IMR-90 (cell line): ENCODE data around the gene BRINP3. TPM values are rescaled to one million over a fixed set of nuclear protein-coding genes. Genes with fewer than 3 reads are reported as not detected.

ENCODE experiments used
- ATAC-seq: fragments of 200-7000 bp; cut with Tn5 transposase; 2 replicates; pipeline ENCODE4 v1.9.1; 2020; ENCODE audit warnings: low read depth, mild to moderate bottlenecking, moderate library complexity
- BruUV-seq: library from RNA; stranded (reverse); fragments of 400-500 nt; replicated peaks from 2 replicates; lab custom pipeline; 2021; lab: Mats Ljungman, UMichigan
- CTCF ChIA-PET: fragments of 300-600 bp; formaldehyde crosslinking; extraction: SDS; loops from one replicate; lab custom pipeline; 2021; ENCODE audit warnings: antibody characterized with exemption; lab: Yijun Ruan, JAX
- POLR2A ChIA-PET: fragments of 300-600 bp; sonication (Branson Sonifier 250); formaldehyde crosslinking; loops from one replicate; lab custom pipeline; 2022; ENCODE audit warnings: antibody characterized with exemption; ENCODE audit not compliant: unreplicated experiment; lab: Charles Lee
- DNase-seq: peaks from one replicate; pipeline ENCODE4 v3.0.0; 2013
- H2AFZ ChIP-seq: replicated peaks from 2 replicates; pipeline ENCODE3; 2013; ENCODE audit warnings: low read length, mild to moderate bottlenecking; ENCODE audit not compliant: poor library complexity
- H2AK5ac ChIP-seq: 2 replicates; pipeline ENCODE4 v1.6.1; 2013; ENCODE audit warnings: low read depth, low read length, inconsistent platforms
- H2AK9ac ChIP-seq: replicated peaks from 2 replicates; pipeline ENCODE3; 2013; ENCODE audit warnings: mild to moderate bottlenecking, low read depth, low read length, moderate library complexity; ENCODE audit not compliant: poor library complexity
- H2BK120ac ChIP-seq: 2 replicates; pipeline ENCODE4 v1.6.1; 2013; ENCODE audit warnings: low read depth, low read length, inconsistent platforms
- H2BK15ac ChIP-seq: 3 replicates; pipeline ENCODE4 v1.6.1; 2013; ENCODE audit warnings: low read depth, low read length, inconsistent platforms
- H2BK20ac ChIP-seq: 2 replicates; pipeline ENCODE4 v1.6.1; 2013; ENCODE audit warnings: low read depth, mild to moderate bottlenecking, inconsistent platforms, low read length, moderate library complexity
- H2BK5ac ChIP-seq: 2 replicates; pipeline ENCODE4 v1.6.1; 2013; ENCODE audit warnings: mild to moderate bottlenecking, low read depth, low read length, inconsistent platforms; ENCODE audit not compliant: poor library complexity, severe bottlenecking
- H3K14ac ChIP-seq: replicated peaks from 2 replicates; pipeline ENCODE4 v1.6.1; 2013; ENCODE audit warnings: low read depth, low read length, inconsistent platforms
- H3K18ac ChIP-seq: 2 replicates; pipeline ENCODE4 v1.6.1; 2013; ENCODE audit warnings: low read depth, low read length, control low read depth
- H3K23ac ChIP-seq: 2 replicates; pipeline ENCODE4 v1.6.1; 2013; ENCODE audit warnings: low read depth, low read length, inconsistent platforms
- H3K27ac ChIP-seq: 2 replicates; pipeline ENCODE4 v1.5.1; 2013; ENCODE audit warnings: mild to moderate bottlenecking, control low read depth, low read length; ENCODE audit not compliant: insufficient read depth
- H3K27me3 ChIP-seq: 2 replicates; pipeline ENCODE4 v1.6.1; 2013; ENCODE audit warnings: low read length; ENCODE audit not compliant: control insufficient read depth, insufficient read depth
- H3K36me3 ChIP-seq: 2 replicates; pipeline ENCODE4 v1.6.1; 2013; ENCODE audit warnings: low read length, mixed read lengths; ENCODE audit not compliant: control insufficient read depth, insufficient read depth
- H3K4ac ChIP-seq: 2 replicates; pipeline ENCODE4 v1.6.1; 2013; ENCODE audit warnings: low read depth, low read length, inconsistent platforms
- H3K4me1 ChIP-seq: 2 replicates; pipeline ENCODE4 v1.6.1; 2013; ENCODE audit warnings: low read length, mixed read lengths; ENCODE audit not compliant: control insufficient read depth, insufficient read depth
- H3K4me2 ChIP-seq: 2 replicates; pipeline ENCODE4 v1.6.1; 2013; ENCODE audit warnings: low read depth, mild to moderate bottlenecking, control low read depth, low read length, moderate library complexity
- H3K4me3 ChIP-seq: 2 replicates; pipeline ENCODE4 v1.5.1; 2013; ENCODE audit warnings: low read depth, mild to moderate bottlenecking, control low read depth, low read length, moderate library complexity; ENCODE audit not compliant: insufficient read depth
- H3K56ac ChIP-seq: 2 replicates; pipeline ENCODE4 v1.6.1; 2013; ENCODE audit warnings: low read length, inconsistent platforms; ENCODE audit not compliant: insufficient read depth; ENCODE audit errors: extremely low read depth
- H3K79me1 ChIP-seq, 2 experiments: 2 replicates each; pipeline ENCODE4 v1.6.1; 2013; ENCODE audit warnings: low read length in 2 of 2, inconsistent platforms in 1 of 2, low read depth in 1 of 2
- H3K9ac ChIP-seq: 2 replicates; pipeline ENCODE4 v1.6.1; 2013; ENCODE audit warnings: low read depth, low read length, control low read depth
- H3K9me1 ChIP-seq: 2 replicates; pipeline ENCODE4 v1.6.1; 2013; ENCODE audit warnings: low read length, inconsistent platforms; ENCODE audit not compliant: insufficient read depth
- H3K9me3 ChIP-seq: 2 replicates; pipeline ENCODE4 v1.6.1; 2013; ENCODE audit warnings: low read length; ENCODE audit not compliant: control insufficient read depth, insufficient read depth
- H4K20me1 ChIP-seq: 2 replicates; pipeline ENCODE4 v1.6.1; 2013; ENCODE audit warnings: low read length, inconsistent platforms; ENCODE audit not compliant: insufficient read depth
- H4K5ac ChIP-seq: 2 replicates; pipeline ENCODE4 v1.6.1; 2013; ENCODE audit warnings: mild to moderate bottlenecking, low read depth, low read length, control low read depth
- H4K8ac ChIP-seq, 2 experiments: 2 replicates each; pipeline ENCODE4 v1.6.1; 2013; ENCODE audit warnings: low read depth in 2 of 2, low read length in 2 of 2, control low read depth in 1 of 2, inconsistent platforms in 1 of 2
- H4K91ac ChIP-seq: 2 replicates; pipeline ENCODE4 v1.6.1; 2013; ENCODE audit warnings: low read depth, low read length, inconsistent platforms; ENCODE audit not compliant: insufficient read depth
- BHLHE40 ChIP-seq: fragments of 150-350 bp; IDR thresholded peaks from 2 replicates; pipeline ENCODE4 v1.6.1; 2016; ENCODE audit warnings: mild to moderate bottlenecking, low read depth, low read length
- CHD1 ChIP-seq: IDR thresholded peaks from 2 replicates; pipeline ENCODE4 v1.6.1; 2012; ENCODE audit warnings: low read depth, low read length, improper control_type of control experiment
- FOS ChIP-seq: fragments of 150-350 bp; IDR thresholded peaks from 2 replicates; pipeline ENCODE4 v1.6.1; 2016; ENCODE audit warnings: low read depth, low read length
- SMC3 ChIP-seq: fragments of 150-350 bp; IDR thresholded peaks from 2 replicates; pipeline ENCODE4 v1.6.1; 2016; ENCODE audit warnings: low read depth, mild to moderate bottlenecking, antibody characterized with exemption, low read length, moderate library complexity
- WGBS, 2 experiments: methylation state at CpG; one replicate each; pipeline versions ENCODE4 v1.1.5 to v1.1.7; 2013; ENCODE audit warnings: missing lambda C conversion rate in 2 of 2; ENCODE audit not compliant: insufficient read length in 1 of 2; ENCODE audit errors: extremely low coverage in 2 of 2; 5-methylcytosine and 5-hydroxymethylcytosine counted together
- dilution Hi-C: fragments of 300-500 bp; cut with HindIII; formaldehyde crosslinking; loops from one replicate; pipeline ENCODE4 v1.14.3; 2018; ENCODE audit warnings: low sequenced_read_pairs; ENCODE audit not compliant: unreplicated experiment
- in situ Hi-C: fragments of 300-500 bp; cut with MboI; formaldehyde crosslinking; loops from 3 replicates; pipeline ENCODE4 v1.14.3; 2019; ENCODE audit warnings: low sequenced_read_pairs, inconsistent platforms, mixed read lengths
- intact Hi-C: fragments of 100-400 bp; cut with micrococcal nuclease; formaldehyde crosslinking; loops from 2 replicates; pipeline ENCODE4 v1.10.0; 2022
- polyA plus RNA-seq, 3 experiments: library from polyadenylated mRNA; depleted of rRNA; stranded (reverse); fragments of >200 nt; gene quantifications; 2 replicates each; pipeline ENCODE4 v1.2.3, GENCODE V29; 2012; ENCODE audit warnings: low replicate concordance in 1 of 3
- total RNA-seq: library from RNA; depleted of rRNA; stranded (reverse); fragments of >200 nt; gene quantifications from 2 replicates; pipeline ENCODE4 v1.2.3, GENCODE V29; 2012

The BRINP3 gene
- total and polyA plus RNA-seq, 2 of the 4 experiments (the other 2 are of a cell fraction) = 0.15 to 0.36 TPM

DNA sequence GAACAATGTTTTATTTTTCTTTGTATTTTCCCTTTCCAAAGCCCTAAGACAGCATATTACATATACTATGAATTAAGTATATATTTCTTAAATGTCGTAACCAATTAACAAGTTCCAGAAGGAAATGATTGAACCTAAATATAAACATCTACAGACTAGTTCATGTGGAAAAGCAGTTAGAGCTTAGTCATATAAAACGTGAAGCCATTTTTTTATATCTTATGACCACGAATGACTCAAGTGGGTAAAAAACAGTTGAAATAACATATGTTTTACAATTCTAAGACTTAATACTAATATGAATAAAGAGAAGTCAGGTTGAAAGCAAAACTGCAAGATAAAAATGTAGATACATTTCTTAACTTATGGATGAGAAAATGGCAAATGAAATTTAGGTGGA, 307.3 kb downstream of the BRINP3 start:
- Histone ChIP-seq H3K14ac (no peak overlapping the region), H3K4ac (no peak overlapping the region), H3K18ac (no peak overlapping the region), H3K27ac (no peak overlapping the region), H3K79me1 (no peaks in the 10 kb centered on the region), H2BK120ac (no peak overlapping the region), H2AK5ac (no peak overlapping the region), H3K23ac (no peak overlapping the region), H2AK9ac (no peak overlapping the region), H4K8ac (no peak overlapping the region; a peak in 1 of 4 replicates), H4K20me1 (no peaks in the 10 kb centered on the region), H2BK20ac (no peak overlapping the region), H4K5ac (no peak overlapping the region), H4K91ac (no peak overlapping the region), H3K27me3 (no peaks in the 10 kb centered on the region), H2BK15ac (no peak overlapping the region), H3K4me1 (peaks cover 3% of the 10 kb centered on the region; the same call in 1 of the 2 replicates), H3K4me2 (no peak overlapping the region), H3K9me1 (no peaks in the 10 kb centered on the region), H3K36me3 (no peaks in the 10 kb centered on the region), H3K9me3 (no peaks in the 10 kb centered on the region), H3K4me3 (no peak overlapping the region), H2BK5ac (peak overlapping the region; percentile 70), H2AFZ (no peak overlapping the region), H3K9ac (no peak overlapping the region), H3K56ac (no peak overlapping the region)
- intact Hi-C loops = no loop called here
- peak; percentile 89 for TF ChIP-seq BHLHE40
- no peak for TF ChIP-seq CHD1
- TF ChIP-seq FOS = peak; percentile 57
- TF ChIP-seq SMC3 = no peak
- POLR2A ChIA-PET = no interaction called here
- DNase-seq = peak; percentile 85
- CTCF ChIA-PET = no interaction called here
- BruUV-seq = no TSS peak
- dilution Hi-C loops = no loop called here
- ATAC-seq = peak; percentile 28; the same call in 1 of the 2 replicates
- in situ Hi-C loops = no loop called here
- WGBS, 2 experiments = no CpG with 5 or more reads among the region's 3 CpGs
